ENCODE results near the gene PPP2R3B.

The PPP2R3B gene

GRCh38 chrX:288561-288991 lies 98.1 kb downstream of the PPP2R3B start:
- no peak for DNase-seq (ENCODE audit: low spot score)

GRCh38 chrX:287670-288069 lies 99.0 kb downstream of the PPP2R3B start:
- DNase-seq (ENCODE audit: low spot score), result no peak
- no peak for TF ChIP-seq CTCF (IDR thresholded peaks at IDR 0.05; ENCODE audit: extremely low read depth, missing control alignments)

More at GRCh38 chrX:288561-288991, 98.1 kb downstream of the PPP2R3B start:
- TF ChIP-seq CTCF (IDR thresholded peaks at IDR 0.05; ENCODE audit: extremely low read depth, missing control alignments), result no peak

- TF ChIP-seq CTCF (IDR thresholded peaks at IDR 0.05; ENCODE audit: extremely low read depth, missing control alignments), result no peak
These were observed 101.5 kb downstream of the PPP2R3B start for GRCh38 chrX:285076-285677.

More at GRCh38 chrX:285076-285677, 101.5 kb downstream of the PPP2R3B start:
- DNase-seq (ENCODE audit: low spot score), result no peak
